Stimulated activated CD8-positive, alpha-beta memory T cell treated with anti-CD3 and anti-CD28 coated beads, Interleukin-15, amount 100 ng/mL, for 1 hour (primary cell): ENCODE data around the gene PRKCA.
"Not testable (repeated sequence)": the region's sequence is repeated elsewhere in the genome, so short reads cannot be mapped to it uniquely, and the experiment has no call there.

Source experiments
- DNase-seq: peaks from one replicate; pipeline ENCODE4 v3.0.0-alpha.2; 2020; ENCODE audit warnings: low read depth

PRKCA gene

DNA sequence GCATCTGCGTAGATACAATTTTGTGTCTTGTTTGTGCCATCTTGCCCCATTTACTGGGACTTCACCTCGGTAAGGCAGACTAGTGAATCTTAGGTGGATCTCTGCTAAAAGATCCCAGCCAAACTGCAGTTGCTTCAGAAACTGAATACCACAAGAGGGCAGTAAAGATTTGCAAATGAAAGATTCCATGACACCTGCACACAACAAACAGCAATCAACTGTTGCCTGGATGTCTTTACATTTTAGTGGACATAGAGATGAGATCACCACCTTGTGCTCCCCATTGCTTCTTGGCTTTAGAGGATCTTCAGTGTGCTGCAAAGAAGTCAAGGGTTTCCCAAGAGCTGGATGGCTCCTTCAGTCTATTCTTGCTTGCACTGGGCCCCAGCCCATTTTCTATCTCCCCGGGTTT is 413.3 kb downstream of the PRKCA start:
- no peak for DNase-seq

DNA sequence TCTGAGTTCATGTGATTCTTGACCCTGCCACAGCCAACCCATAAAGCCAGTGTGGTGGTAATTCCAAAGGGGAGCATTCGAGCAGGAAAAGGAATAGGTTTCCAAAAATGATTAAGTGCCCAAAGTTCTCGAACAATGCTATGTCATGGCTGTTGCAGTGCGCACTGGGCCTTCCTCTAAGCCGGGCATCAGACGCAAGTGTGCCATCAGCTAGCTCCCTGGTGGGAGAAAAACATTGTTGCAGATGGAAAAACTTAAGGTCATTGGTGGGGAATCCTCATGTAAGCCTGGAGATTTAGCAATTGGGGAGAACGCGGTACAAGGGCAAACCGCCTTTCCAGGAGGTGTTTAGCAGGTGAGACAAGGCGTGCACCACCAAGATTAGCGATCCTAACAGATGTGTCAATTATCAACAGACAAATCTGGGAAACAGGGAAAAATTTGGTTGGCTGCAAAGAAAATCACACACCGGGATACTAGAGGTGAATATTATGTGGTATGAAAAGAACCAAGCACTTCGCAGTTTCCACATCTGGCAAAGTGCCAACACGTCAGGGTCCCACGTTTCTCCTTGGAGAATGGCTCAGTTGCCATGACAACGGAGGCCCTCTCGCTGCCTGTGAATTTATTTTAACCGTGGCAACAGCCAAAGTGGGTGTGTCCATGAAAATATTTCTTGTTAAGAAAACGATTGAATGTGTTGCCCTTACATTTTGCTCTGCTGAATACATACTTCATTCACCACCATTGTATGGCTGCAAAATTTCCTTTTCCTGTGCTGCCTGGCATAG is 414.0 kb downstream of the PRKCA start:
- DNase-seq: no peak

DNA sequence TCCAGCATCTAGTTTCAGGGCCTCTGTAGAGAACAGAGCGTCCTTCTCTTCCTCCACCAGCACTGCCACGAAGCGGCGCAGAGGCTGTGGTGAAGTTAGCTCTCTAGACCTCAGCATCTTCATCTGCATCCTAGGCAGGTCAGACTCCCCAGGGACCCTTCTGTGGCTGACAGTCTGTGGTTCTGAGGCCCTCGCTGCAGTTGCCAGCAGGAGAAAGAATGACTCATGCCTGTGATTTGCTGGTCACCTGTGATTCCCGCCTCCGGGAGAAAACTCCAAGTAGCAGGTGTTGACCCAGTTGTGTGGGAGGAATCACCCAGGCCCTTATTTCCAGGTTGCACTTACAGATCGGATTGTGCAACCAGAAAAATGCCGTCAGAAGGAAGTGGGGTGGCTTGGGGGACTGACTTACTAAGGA is 415.2 kb downstream of the PRKCA start:
- no peak for DNase-seq

DNA sequence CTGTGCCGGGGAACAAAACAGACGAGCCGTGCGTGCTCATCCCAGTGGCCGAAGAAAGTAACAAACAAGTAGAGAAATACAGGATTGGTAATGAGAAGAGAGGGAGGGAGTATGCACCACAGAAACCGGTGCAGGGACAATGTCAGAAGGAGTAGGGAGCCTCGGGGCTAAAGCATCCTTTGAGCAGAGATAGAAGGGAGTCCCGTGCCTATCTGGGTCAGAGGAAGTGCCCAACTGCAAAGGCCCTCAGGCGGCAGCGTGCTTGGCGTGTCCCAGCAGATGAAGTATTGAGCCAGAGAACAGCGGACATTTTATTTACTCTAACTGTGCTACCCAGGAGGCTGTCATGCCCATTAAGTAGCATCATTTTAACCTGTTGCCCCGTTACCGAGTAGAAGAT is 417.6 kb downstream of the PRKCA start:
- no peak for DNase-seq

DNA sequence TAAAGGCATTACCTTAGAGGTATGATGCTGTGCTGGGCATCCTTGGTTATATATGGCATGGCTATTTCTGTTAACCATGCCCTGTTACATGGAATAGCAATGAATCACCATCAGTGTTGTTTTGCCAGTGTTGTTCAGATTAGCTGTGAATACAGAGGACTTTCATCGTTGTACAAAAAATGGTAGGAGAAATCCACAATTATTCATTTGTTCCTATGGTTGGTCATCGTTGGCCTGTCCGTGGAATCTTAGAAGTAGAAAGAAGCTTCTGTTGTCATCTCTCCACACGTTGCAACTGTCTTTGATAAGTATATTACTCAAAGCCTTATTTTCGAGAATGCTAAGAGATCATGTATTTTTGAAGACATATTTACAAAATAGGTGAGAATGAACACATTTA is 418.2 kb downstream of the PRKCA start:
- no peak for DNase-seq

DNA sequence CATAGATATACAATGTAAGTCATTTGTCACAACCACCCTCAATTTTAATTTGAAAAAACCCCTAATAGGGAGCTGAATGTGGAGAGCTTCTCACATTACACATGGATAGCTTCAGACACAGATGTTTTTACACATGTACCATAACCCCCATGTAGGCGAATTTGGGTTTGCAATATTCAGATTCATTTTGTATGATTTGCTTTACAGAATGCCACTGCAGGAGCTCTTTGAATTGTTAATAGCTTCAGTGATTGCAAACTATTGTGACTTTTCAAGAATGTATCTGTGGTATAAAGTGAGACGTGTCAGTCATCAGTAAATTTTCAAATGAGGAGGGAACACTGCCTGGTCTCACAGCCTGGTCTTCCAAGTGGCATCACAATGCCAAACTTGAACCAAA is 419.9 kb downstream of the PRKCA start:
- DNase-seq: no peak

DNA sequence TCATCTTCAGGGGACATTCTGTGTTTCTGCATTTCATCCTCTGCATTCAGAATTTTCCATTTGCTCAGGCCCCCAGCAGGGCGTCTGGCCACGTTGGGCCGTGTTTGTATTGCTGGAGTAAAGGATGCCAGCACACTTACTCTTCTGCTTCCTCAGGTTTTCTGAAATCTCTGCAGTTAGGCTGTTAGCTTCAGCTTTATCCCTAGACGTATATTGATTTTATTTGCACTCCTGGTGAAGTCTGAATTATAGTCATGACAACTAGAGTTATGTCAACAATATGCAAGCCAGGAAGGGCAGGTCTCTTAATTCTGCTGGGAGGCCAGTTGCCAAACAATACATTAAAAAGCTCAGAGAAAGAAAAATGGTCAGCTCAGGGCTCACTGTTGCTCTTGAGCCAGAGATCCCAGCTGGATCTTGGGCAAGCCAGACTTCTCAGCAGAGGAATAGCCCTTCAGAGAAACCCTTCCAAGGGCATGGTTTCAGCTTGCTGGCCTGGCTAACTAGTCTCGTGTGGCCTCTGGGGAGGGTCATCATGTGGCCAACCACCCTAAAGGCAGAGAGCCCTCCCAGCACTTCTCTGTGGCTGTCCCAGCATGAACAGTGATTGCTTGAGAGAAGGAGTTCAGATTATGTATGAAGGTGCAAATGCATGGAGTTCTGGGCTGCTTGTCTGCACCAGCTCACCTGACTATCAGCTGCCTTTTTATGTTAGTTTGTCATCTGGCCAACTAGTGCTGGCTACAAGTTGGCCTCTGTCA is 422.3 kb downstream of the PRKCA start:
- DNase-seq: no peak

DNA sequence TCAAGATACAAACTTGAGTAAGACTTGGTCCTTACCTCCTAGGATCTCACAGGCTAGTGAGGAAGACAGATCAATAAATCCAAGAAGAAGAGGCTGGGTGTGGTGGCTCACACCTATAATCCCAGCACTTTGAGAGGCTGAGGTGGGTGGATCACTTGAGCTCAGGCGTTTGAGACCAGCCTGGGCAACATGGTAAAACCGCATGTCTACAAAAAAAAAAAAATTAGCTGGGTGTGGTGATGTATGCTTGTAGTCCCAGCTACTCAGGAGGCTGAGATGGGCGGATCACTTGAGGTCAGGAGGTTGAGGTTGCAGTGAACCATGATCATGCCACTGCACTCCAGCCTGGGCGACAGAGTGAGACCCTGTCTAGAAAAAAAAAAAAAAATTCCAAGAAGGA is 423.0 kb downstream of the PRKCA start:
- DNase-seq: not testable (repeated sequence)

DNA sequence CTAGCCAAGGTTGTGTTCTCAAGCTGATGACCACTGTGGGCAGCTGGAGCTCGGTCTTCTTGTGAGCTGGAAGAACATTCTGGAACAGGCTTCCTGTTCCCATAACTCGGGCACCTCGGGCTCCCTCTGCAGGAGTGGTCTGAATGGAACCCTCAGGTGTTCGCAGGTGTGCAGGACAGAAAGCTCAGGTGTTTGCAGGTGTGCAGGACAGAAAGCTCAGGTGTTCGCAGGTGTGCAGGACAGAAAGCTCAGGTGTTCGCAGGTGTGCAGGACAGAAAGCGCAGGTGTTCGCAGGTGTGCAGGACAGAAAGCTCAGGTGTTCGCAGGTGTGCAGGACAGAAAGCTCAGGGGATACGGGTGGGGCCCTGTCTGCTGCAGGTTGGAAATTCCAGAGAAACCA is 423.5 kb downstream of the PRKCA start:
- DNase-seq: no peak

DNA sequence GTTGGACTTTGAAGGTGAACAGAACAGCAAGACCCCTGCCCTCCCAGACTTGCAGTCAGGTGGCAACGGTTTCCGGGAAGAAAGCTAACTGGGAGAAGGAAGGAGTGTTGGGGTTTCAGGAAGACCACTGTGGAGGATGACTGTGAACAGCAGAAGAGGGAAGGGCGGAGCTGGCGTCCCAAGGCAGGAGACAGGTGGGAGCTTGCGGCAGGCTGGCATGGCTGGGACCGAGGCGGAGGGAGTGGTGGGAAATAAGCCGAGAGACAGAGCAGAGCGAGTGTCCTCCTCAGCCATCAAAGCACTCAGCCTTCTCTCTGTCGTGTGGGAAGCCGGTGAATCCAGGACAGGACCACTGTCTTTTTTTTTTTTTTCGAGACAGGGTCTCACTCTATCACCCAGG is 424.0 kb downstream of the PRKCA start:
- no peak for DNase-seq

DNA sequence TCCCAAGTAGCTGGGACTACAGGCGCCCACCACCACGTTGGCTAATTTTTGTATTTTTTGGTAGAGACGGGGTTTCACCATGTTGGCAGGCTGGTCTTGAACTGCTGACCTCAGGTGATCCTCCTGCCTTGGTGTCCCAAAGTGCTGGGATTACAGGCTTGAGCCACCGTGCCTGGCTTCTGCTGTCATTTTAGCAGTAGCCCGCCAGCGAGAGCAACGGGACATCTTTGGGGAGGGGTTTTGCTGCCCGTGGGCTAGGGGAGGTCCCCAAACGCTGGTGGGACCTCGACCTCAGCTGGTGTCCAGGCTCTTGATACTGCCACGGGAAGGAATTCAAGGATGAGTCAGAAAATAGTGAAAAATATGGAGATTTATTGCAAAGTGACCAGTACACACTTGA is 424.4 kb downstream of the PRKCA start:
- DNase-seq: no peak

DNA sequence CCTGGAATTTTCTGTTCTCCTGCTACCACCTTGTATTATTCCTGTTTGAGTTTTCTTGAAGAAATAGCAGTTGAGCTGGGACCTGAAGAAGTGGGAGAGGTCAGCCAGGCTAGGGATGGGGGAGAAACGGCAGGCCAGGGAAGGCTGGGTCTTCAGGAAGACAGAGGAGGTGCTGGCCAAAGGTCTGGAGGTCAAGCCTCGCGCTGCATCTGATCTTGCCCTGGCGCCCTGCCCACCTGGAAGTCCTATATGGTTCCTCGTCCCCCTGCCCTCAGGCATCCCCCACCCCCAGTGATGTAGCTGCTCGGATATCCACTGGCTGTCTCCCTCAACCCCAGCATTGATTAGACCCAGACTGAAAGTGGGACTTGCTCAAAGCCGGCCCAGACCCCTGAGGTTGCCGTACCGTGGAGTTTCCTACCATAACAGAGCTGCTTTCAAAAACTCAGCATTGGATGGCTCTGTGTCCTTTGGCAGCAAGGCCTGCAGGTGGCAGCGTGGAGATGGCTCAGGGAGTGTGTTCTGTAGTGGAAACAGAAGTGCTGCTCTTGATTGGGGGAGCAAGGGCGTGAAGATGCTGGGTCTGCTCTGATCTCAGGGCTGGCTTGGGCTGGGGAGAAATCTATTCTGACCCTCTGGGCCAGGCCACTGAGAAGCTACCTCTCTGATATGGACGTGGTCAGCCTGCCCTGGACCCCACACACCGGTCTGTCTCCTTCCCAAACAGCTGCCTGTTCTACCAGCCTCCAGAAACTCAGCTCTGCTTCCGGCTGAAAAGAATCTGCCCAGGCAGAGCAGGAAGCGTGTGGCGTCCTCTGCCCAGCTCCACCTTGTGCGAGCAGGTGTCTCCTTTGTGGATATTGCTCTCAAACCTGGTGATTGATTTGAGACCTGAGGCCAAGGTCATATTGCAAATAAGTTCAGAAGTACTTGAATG is 425.5 kb downstream of the PRKCA start:
- DNase-seq: peak; percentile 14

DNA sequence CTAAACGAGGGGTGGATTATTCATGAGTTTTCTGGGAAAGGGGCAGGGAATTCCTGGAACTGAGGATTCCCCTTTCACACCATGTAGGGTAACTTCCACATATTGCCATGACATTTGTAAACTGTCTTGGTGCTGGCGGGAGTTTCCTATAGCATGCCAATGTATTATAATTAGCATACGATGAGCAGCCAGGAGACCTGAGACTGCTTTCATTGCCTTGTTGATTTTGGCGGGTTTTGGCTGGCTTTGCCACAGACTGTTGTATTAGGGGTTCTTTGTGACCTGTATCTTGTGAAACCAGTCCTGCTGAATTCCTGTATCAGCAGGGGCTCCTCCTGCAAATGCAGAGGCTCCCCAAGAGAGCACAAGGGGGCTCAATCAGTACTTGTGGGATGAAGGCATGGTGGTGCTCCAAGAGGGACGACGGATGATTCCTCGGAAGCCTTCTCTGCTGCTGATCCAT is 428.1 kb downstream of the PRKCA start:
- no peak for DNase-seq

DNA sequence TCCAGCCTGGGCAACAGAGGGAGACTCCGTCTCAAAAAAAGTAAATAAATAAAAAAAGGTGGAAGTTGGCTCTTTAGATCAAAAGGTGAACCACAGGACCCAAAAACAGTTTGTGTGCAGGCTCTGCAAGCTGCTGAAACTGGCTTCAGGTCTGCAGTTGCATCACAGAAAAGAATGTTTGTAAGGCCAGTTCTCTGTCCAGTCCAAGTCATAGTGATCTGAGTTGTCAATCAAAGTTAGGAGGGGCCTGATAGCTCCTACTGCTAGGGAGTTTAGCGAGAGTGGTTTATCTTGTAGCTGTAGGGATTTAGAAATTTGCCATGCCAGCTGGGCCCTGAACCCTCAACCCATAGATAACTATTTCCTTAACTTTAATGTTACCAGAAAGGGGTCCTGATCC is 431.3 kb downstream of the PRKCA start:
- no peak for DNase-seq

DNA sequence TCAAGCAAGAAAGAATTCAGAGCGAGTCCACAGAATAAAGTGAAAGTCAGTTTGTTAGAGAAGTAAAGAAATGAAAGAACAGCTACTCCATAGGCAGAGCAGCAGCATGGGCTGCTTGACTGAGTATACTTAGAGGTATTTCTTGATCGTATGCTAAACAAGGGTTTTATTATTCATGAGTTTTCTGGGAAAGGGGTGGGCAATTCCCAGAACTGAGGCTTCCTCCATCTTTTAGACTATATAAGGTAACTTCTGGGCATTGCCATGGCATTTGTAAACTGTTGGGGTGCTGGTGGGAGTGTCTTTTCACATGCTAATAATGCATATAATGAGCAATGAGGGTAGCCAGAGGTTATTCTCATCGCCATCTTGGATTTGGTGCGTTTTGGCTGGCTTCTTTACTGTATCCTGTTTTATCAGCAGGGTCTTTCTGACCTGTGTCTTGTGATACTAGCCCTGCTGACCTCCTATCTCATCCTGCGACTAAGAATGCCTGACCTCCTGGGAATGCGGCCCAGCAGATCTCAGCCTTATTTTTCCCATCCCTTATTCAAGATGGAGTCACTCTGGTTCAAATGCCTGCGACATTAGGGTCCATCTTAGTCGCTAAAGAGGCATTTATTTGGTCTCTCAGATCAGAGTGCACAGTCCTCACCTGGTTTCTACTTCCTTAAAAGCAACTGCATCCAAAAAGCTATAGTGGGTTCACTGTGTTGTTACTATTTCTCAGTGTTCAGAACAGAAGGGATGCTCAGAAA is 432.0 kb downstream of the PRKCA start:
- DNase-seq: no peak

DNA sequence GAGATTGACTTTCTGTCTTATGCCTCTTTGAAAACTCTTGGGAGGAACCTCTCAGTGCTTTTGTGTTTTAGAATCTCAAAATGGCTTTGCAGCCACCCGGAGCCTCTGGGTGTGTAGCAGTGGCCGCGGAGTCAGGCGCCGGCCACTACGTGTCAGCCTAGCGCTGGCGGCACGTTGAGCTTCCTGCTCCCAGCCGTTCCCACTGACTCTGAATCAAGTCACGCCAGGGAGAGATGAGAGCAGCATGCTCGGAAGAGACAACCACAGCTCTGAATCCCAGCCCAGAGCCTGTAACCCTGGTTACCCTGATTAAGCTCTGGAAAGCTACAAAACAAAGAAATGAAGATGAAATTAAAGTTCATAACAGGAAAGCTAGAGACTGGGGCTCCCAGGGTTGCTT is 435.1 kb downstream of the PRKCA start:
- no peak for DNase-seq

DNA sequence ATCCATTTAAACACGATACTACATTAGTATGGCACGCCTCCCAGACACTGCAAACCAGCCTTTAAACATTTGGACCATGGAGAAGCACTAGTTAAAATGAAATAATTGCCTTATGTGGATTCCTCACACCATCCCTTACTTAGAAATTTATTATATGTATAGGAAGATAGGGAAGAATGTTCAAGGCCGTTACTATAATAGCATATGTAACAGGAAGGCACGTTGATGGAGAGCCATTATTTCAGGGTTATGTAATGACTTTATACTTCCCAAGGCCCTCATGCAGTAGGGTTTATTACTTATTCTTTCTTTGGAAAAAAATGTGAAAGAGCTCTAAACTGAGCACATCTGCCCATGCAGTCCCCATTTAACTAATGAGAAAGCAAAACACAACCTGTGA is 435.9 kb downstream of the PRKCA start:
- no peak for DNase-seq

DNA sequence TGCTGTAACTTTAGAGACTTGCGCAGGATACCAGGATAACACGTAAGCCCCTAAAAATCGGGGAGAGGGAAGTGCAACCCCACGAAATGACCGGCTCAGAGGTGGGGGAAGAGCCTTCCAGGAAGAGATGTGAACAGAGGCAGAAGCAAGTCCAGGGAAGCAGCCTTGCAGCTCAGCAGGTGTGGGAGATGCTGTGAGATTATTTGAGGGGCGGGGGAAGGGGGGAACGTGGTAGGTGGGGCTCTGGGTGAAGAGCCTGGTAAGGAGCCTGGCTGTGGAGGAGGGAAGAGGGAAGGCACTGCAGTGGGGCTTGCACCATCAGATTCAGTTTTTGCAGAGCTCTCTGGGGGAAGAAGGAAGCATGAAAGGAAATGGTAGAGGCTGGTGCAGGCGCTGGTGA is 437.1 kb downstream of the PRKCA start:
- no peak for DNase-seq

DNA sequence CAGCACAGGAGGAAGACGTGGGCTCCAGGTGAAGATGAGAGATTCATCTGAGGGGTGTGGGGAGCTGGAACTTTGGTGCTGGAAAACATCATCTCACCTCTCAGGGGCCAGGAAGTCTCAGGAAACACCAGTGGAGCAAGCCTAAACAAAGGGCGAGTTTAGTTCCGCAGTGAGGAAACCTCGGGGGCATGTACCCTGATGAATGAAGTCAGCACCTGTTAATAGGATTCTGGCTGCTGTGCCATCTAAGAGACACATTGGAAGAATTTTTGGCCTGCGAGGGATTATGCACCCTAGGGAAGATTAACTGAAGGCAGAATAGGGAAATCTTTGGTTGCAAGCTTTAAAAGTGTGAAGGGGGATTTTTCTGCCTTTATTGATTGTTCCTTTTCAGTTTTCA is 437.8 kb downstream of the PRKCA start:
- DNase-seq: no peak

DNA sequence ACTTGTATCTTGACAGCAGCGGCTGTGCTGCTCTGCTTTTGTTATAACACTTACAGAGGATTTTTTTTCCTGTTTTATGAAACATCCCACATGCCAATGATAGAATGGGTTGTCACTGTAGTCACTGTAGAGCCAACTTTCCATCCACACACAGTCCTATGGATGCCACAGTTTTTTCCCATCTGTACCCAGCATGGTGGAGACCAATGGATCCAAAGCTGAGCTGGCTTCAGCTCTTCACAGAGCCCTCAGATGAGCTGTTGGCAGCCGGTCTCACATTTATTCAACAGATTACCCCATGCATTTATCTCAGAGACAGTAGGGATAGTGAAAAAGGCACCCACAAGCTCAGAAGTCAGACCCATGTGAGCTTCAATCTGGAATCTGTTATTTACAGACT is 441.1 kb downstream of the PRKCA start:
- no peak for DNase-seq

DNA sequence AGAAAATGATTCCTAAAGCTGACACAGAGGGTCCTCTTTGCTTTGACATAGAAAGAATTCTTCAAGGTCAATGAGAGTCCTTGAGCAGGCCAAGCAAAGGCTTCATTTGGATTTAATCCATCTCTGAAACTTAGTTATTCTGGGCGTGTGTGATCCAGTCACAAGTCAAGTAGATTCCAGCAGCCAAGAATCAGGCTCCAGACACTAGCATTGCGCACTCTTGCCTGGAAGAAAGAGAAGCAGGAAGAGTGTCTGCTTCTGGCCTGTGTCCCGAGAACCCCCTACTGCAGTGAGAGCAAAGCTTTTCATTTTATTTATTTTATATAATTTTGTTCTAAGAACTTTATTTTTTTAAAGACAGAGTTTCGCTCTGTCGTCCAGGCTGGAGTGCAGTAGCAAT is 444.3 kb downstream of the PRKCA start:
- no peak for DNase-seq
